Hematopoietic multipotent progenitor cell treated with erythropoietin and hydrocortisone succinate and interleukin-3 and kit ligand, for 8 days (in vitro differentiated cells): ENCODE data around the gene HUNK.
"Not testable (repeated sequence)": the region's sequence is repeated elsewhere in the genome, so short reads cannot be mapped to it uniquely, and the experiment has no call there.

ENCODE experiments used
- DNase-seq: peaks from one replicate; pipeline ENCODE4 v3.0.0-alpha.2; 2015

Gene HUNK

GRCh38 chr21:31871371-31871770 is 1.4 kb upstream of the HUNK start:
- DNase-seq, result not testable (repeated sequence)

- no peak for DNase-seq
Measured at GRCh38 chr21:31872072-31872451, 758 bp upstream of the HUNK start.

- no peak for DNase-seq
Measured at GRCh38 chr21:31873275-31873695, 465 bp downstream of the HUNK start.

- no peak for DNase-seq
Measured at GRCh38 chr21:31873696-31874599, 1.1 kb downstream of the HUNK start.

GRCh38 chr21:31874812-31875212 is 2.0 kb downstream of the HUNK start:
- no peak for DNase-seq

- no peak for DNase-seq
Measured at GRCh38 chr21:31875496-31876015, 2.7 kb downstream of the HUNK start.

- DNase-seq, result no peak
Measured at GRCh38 chr21:31877463-31877957, 4.7 kb downstream of the HUNK start.

- DNase-seq, result no peak
Measured at GRCh38 chr21:31878831-31879230, 6.0 kb downstream of the HUNK start.

GRCh38 chr21:31879241-31879650 is 6.4 kb downstream of the HUNK start:
- DNase-seq, result no peak

- no peak for DNase-seq
Measured at GRCh38 chr21:31879911-31880310, 7.1 kb downstream of the HUNK start.

- no peak for DNase-seq
Measured at GRCh38 chr21:31880816-31881215, 8.0 kb downstream of the HUNK start.

- DNase-seq, result no peak
Measured at GRCh38 chr21:31882711-31883110, 9.9 kb downstream of the HUNK start.

- DNase-seq, result no peak
Measured at GRCh38 chr21:31885146-31885545, 12.3 kb downstream of the HUNK start.

GRCh38 chr21:31886915-31887314 is 14.1 kb downstream of the HUNK start:
- no peak for DNase-seq

- no peak for DNase-seq
Measured at GRCh38 chr21:31887391-31887841, 14.6 kb downstream of the HUNK start.

GRCh38 chr21:31888936-31889371 is 16.1 kb downstream of the HUNK start:
- no peak for DNase-seq

GRCh38 chr21:31889460-31889859 is 16.6 kb downstream of the HUNK start:
- DNase-seq, result no peak

GRCh38 chr21:31892686-31893085 is 19.9 kb downstream of the HUNK start:
- no peak for DNase-seq

GRCh38 chr21:31893851-31894415 is 21.1 kb downstream of the HUNK start:
- no peak for DNase-seq

GRCh38 chr21:31894457-31894856 is 21.6 kb downstream of the HUNK start:
- DNase-seq, result no peak

GRCh38 chr21:31895077-31895835 is 22.4 kb downstream of the HUNK start:
- no peak for DNase-seq

GRCh38 chr21:31896019-31896418 is 23.2 kb downstream of the HUNK start:
- DNase-seq, result no peak

GRCh38 chr21:31897311-31897710 is 24.5 kb downstream of the HUNK start:
- DNase-seq, result no peak
